ENCODE data around the gene HSD17B2.

- no peak for TF ChIP-seq ZFP3 (CRISPR knock-in tag; IDR thresholded peaks at IDR 0.05)
- no peak for TF ChIP-seq TCF4 (CRISPR knock-in tag; IDR thresholded peaks at IDR 0.05; ENCODE audit: borderline replicate concordance)
- no peak for TF ChIP-seq ZFP30 (CRISPR knock-in tag; IDR thresholded peaks at IDR 0.05)
- no peak for TF ChIP-seq ARNTL (CRISPR knock-in tag; IDR thresholded peaks at IDR 0.05; ENCODE audit: borderline replicate concordance, low read depth)
- TF ChIP-seq BACH2 (CRISPR knock-in tag; IDR thresholded peaks at IDR 0.05; ENCODE audit: borderline replicate concordance): no peak
- TF ChIP-seq, protein P1, sequence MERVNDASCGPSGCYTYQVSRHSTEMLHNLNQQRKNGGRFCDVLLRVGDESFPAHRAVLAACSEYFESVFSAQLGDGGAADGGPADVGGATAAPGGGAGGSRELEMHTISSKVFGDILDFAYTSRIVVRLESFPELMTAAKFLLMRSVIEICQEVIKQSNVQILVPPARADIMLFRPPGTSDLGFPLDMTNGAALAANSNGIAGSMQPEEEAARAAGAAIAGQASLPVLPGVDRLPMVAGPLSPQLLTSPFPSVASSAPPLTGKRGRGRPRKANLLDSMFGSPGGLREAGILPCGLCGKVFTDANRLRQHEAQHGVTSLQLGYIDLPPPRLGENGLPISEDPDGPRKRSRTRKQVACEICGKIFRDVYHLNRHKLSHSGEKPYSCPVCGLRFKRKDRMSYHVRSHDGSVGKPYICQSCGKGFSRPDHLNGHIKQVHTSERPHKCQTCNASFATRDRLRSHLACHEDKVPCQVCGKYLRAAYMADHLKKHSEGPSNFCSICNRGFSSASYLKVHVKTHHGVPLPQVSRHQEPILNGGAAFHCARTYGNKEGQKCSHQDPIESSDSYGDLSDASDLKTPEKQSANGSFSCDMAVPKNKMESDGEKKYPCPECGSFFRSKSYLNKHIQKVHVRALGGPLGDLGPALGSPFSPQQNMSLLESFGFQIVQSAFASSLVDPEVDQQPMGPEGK (CRISPR knock-in tag; IDR thresholded peaks at IDR 0.05; ENCODE audit: borderline replicate concordance): no peak
- no peak for TF ChIP-seq ZC3H10 (CRISPR knock-in tag; IDR thresholded peaks at IDR 0.05)
- TF ChIP-seq PPARA (CRISPR knock-in tag; IDR thresholded peaks at IDR 0.05; ENCODE audit: borderline replicate concordance): no peak
Measured at GRCh38 chr16:82031116-82032084, 3.7 kb upstream of the HSD17B2 start.
